Activated gamma-delta T cell treated with Interleukin-2 at 50 U/mL for 16 hours (primary cell): Measurements from ENCODE around the gene CMTM1.
A peak's percentile ranks its signal among the peaks of the same experiment; 100 is the strongest.

Source experiments
- DNase-seq: peaks from one replicate; pipeline ENCODE4 v3.0.0-alpha.2; 2020

Gene CMTM1

DNA sequence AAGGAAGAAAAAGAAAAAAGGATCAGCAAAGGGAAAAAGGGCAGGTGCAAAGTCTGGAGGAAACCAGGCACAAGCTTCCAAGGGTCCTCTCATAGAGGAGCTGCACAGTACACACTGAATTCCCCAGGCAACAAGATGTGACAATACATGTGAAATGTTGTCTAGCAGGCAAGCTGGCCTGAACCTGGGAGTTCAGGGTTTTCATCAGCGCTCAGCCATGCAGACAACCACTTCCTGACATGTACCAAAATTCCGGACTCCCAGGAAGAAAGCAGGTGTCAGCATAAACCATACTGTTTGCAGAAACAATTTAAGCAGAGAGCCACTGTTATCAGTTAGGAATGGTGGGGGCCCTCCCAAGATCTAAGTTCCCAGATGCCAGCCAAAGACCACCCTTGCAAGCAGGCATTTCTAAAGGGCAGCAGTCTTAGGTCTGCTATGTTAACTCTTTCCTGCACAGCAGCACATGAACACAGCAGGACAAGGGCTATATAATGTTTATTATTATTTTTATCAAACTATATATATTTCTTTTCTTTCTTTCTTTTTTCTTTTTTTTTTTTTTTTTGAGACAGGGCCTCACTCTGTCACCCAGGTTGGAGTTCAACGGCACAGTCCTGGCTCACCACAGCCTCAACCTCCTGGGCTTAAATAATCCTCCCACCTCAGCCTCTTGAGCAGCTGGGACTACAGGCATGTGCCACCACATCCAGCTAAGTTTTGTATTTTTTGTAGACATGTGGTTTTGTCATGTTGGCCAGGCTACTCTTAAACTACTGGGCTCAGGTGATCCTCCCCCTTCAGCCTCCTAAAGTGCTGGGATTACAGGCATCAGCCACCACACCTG, 26.4 kb upstream of the CMTM1 start:
- DNase-seq, result no peak

DNA sequence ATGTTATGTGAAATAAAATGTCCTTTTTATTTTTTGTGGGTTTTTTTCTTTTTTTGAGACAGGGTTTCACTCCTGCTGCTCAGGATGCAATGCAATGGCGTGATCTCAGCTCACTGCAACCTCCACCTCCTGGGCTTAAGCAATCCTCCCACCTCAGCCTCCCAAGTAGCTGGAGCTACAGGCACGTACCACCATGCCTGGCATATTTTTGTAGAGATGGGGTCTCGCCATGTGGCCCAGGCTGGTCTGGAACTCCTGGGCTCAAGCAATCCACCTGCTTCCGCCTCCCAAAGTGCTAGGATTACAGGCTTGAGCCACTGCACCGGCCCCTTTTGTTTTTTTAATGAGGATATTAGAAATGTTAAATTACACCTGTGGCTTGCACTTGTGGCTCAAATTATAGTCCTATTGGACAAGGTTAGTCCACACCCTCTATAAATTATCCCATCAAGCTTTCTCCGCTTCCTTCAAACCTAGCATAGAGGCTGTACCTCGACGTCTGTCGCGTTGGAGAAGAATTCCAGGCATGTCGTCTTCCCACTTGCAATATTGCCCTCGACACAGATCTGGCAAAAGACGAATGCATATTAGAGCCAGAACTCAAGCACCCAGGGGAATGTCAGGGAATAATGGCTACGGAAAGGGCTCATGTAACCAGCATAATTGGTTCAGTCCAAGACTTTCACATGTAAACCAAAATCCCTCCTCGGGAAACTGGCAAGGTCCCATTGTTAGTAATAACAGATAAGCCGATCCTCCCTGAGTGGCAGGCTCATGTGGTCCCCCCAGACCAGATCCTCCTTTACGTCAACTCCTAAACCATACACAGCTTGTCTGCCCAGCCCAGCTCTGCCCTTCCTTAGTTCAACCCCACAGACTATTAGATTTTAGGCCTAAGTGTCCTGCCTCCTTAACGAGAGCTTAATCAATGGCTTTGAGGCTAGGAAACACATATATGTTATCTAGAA, 24.6 kb upstream of the CMTM1 start:
- no peak for DNase-seq

DNA sequence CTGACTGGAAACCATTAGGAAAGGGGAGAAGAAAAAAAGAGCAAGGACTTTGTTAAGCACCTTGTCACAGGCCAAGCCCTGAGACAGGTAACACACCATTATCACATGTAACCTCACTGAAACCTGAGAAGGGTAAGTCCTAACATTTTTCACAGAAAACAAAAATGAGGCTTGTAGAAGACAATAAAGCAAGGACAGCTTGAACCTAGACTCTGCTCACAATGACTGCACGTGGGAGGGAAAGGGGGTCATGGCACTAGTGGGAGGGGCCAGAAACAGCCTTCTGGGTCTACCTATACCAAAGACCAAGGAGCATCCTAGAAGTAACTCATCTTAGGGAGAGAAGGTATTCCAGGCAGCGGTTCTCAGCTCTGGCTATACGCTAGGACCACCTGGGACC, 23.8 kb upstream of the CMTM1 start:
- no peak for DNase-seq

DNA sequence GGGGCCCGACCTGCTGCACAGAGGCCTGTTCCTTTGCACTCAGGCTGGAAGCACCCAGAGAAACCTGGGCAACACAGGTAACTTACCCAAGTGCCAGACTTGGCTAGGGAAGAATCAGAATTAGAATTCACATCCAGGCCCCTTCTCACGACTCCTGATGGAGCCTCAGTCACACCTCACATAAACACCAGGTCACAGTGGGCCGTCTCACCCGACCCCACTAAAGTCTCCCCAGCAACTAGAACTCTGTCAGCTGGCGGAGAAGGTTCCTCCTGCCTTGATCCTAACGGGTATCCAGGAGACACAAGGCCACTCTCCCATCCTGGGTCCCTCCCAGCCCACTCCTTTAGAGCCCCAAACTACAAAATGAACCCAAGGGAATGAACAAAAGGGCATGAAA, 22.7 kb upstream of the CMTM1 start:
- no peak for DNase-seq

DNA sequence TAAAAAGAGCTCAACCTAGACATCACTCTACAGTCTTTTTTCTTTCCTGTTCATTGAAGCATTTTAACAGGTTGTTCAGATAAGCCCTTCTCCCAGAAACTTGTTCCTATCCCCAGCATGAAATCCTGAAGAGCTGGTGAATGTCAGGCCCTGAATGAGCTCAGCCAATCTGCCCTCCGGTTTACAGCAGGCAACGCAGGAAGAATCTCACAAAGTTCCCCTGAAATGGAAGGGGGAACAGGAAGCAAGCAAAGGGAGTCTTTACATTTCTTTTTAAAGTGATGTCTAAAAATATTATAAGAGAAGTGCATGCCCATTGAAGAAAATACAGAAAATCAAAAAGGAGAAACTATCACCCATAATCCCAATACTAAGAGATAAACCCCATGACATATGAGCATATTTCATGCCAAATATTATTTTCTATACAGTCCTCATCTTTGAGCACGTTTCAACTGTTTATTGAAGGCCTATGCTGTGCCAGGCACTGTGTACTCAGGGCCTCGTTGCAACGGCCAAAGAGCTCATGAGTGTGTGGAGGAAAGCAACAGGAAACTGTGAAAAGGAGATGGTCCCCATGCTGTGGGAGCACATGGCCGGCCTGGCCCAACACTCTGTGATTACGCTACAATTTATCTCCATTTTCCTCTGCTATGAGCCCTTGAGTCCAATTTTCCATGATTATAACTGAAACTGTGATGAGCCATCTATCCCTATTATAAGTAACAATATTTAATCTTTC, 22.1 kb upstream of the CMTM1 start:
- no peak for DNase-seq

DNA sequence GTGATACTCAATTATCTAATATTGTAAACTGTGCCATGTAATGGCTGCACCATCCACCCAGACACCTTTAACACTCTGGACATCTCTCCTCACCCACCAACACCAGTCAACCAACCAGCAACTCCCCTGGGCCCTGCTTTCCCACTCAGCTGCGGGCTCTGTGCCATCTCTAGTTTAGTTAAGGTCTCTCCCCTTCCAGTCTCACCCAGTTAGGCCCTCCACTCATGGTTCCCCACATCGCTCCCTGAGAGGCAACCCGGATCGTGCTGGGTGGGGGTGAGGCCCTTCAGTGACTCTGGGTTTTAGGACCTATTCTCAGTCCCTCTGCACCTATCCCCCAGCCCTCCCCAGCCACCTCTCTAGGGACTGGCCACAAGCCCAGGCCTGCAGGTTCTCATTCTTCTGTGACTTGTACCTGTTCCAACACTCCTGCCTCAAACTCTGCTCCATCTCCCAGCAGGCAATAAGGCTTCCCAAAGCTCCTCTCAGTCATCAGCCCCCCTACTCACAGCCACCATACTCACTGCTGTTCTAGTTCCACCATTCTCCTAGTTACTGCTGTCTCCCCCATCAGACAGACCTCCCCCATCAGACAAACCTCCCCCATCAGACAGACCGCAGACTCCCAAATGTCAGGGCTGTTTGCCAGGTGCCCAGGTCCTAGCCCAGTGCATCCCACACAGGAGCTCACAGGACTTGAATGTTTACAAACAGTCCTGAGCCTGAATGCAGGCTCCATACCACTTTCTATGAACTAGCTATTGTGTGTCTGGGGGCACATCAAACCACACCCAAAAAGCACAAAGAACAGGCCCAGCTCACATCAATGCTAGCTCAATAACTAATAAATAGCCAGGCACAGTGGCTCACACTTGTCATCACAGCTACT, 18.9 kb upstream of the CMTM1 start:
- DNase-seq, result no peak

DNA sequence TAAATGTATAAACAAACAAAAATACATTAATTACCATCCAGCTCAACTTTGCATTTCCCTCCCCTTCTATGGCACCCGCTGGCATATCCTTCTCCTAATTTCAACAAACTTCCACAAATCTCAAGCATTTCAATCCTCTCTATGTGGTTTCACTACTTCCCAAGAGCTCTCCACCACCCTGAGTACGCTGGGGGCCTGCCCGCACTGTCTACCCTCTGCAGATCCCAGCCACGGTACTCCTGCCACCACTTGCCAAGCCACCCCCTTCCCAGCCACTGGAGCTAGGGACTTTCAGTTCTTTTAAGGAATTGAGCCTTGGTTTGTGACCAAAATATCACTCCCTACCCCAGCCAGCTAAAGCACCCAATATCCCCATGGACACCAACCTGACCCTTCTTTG, 18.2 kb upstream of the CMTM1 start:
- no peak for DNase-seq

DNA sequence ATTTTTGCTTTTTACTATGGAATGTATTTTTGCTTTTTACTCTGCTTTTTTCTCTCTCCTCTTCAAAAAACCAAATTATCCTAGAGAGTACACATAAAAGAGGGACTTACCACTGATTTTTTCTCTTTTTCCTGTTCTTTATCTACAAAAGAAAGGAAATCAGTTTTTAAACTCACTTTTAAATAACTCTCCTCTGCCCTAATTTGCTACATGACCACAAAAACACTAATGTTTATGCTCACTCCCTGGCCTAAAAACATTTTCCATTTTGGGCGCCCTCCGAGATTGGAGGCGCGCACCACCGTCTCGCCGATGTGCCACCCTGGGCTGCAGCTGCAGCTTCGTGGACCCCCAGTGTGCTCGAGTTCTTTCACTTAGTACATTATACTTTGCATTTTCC, 17.4 kb upstream of the CMTM1 start:
- no peak for DNase-seq

DNA sequence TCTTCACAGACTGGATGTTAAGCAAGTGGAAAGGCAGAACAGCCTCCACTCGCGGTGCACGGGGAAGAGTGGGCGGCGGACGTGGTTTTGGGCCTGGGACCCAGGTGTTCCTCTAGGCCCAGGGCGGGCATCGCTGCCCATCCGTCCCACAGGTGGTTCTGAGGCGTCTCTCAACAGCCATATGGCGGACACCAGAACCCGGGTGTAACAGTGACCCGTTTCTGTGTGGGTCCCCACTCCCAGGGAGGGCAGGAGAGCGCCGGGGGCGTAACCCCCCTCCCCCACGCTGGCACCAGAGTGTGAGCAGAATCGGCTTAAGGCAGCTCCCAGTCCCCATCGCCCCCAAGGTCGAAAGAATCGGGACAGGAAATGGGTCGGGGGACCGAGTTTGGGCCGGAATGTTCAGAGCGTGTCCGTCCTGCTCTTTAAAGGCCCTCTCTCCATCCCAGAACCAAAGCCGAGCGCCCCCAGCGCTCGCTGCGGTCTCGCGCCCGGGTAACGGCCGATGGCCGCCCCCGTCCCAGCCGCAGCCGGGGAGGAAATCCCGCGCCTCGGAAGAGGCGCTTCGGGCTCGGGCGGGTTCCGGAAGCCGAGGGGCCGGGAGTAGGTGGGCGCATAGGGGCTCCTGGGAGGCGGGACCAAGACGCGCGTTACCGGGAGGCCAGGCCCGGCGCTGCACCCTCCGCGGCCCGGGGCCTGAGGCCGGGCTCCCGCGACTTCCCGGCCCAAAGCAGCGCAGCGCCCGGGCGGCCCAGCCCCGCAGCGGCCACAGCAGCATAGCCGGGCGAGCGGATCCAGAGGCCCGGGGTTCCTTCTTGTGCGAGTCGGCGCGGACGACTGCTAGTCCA, 16.7 kb upstream of the CMTM1 start, which contains the start of gene TK2:
TK2 (minus strand) TSS at position 839 of the 848 bp plus-strand sequence; CDS start at position 778, 61 bp downstream.
- DNase-seq, result peak; percentile 46

DNA sequence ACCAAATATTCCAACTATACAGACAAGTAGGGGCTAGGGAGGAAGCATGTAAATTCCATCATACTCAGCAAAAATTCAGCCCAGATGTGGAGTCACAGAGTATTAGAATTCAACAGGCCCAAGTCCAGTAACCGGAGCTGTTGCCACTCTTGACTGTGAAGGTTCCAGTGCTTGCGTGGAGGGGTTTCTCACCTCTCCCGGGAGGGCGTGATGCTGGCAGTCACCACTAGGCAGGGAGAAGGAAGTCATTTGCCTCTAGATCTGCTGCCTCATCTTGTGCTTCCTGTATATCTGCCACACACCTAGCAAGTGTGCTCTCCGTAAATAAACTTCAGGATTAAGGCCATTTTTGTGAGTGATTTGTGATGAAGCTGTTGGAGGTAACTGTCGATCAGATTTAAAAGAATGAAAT, 14.9 kb upstream of the CMTM1 start:
- DNase-seq, result peak; percentile 54

DNA sequence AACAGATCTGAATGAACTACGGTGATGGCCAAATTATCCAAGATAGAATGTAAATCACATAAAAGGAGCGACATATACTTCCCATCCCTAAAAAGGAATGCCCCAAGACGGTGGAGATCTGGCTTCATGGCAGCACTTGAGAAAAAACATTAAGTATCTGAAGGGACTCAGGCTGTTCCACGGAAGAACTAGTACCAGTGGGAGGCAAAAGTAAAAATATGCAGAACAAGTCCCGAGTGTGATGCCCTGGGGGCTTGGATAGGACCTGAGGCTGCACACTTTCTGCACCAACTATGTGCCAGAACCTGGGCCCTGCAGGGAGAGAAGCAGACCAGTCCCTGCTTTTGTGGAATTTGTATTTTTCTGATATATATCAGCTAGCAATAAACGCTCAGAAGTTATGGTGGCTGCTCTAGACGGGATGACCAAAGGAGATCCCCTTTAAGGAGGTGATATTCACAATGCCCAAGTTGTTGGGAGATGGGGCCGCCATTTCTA, 14.4 kb upstream of the CMTM1 start:
- no peak for DNase-seq

DNA sequence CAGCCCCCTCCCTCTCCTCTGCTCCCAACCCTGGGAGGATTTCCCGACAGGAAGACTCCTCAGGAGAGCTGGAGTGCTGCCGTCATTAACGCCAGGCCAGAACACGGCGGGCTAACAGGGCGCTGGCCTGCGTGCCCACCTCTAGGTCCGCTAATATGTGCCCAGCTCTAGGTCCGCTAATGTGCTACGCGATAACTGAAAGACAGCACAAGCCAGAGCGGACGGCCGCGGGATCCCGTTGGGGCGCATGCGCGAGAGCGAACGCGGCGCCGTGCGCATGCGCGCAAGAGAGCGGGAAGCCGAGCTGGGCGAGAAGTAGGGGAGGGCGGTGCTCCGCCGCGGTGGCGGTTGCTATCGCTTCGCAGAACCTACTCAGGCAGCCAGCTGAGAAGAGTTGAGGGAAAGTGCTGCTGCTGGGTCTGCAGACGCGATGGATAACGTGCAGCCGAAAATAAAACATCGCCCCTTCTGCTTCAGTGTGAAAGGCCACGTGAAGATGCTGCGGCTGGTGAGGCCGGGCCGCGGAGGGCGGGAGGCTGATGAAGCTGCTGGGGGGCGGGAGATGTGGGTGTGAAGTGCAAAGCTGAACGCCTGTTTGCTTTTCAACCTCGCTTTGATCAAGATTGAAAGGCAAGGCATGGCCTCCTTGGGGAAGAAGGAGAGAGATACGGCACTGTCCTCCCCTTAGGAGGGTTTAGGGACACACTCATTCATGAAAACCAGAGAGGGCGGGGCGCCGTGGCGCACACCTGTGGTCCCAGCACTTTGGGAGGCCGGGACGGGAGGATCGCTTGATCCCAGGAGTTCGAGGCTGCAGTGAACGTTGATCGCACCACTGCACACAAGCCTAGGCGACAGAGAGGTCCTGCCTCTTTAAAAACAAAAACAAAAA, 13.7 kb upstream of the CMTM1 start, which contains the start of gene CKLF:
CKLF (plus strand) TSS at position 291 of the 892 bp plus-strand sequence; CDS start at position 431, 140 bp downstream.
- DNase-seq, result peak; percentile 87

DNA sequence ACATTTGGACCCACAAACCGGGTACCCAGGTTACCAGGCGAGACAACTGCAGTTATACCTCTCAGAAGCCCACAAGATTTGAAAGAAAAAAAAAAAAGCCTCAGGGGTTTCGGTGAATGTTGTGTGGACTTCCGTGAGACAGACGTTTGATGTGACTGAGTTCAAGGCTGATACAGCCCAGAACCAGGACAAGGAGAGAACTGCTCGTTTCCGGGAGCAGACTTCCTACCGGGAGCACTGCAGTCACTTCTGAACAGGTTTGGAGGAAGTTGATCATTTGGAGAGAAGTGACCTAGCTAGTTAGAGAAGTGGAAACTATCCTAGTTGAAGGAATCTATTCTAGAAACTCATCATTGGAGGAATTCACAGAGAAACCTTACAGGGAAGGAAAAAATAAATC, 13.0 kb upstream of the CMTM1 start:
- no peak for DNase-seq

DNA sequence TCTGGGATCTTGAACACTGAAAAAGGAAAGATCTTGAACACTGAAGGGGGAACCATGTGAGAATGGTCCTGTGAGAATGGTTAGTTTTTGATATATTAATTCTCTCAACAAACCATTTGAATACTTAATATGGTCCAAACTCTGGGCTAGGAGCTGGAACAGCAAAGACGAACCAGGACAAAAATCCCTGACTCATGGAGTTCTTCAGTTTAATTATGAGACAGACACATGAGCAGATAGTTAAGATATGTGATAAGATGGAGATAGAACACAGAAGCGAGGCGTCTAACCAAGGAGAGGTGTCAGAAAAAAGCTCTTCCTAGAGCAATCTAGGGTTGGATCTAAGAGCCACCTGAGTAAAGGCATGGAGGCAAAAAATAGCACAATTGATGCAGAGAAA, 12.2 kb upstream of the CMTM1 start:
- DNase-seq, result no peak

DNA sequence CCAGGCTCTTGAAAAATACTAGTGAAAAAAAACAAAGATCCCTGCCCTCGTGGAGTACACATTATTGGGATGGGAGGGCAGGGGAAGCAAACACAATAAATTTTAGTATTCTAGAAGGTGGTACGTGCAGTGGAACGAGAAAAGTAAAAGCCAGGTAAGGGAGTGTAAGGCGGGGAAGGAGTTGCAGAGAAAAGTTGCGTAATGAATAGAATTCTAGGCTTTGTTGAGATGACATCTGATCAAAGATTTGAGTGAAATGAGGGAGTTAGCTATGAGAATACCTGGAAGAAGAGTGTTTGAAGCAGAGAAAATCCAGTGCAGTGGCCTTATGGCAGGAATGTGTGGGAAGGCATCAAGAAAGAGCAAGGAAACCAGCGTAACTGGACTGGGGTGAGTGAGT, 11.7 kb upstream of the CMTM1 start:
- no peak for DNase-seq

DNA sequence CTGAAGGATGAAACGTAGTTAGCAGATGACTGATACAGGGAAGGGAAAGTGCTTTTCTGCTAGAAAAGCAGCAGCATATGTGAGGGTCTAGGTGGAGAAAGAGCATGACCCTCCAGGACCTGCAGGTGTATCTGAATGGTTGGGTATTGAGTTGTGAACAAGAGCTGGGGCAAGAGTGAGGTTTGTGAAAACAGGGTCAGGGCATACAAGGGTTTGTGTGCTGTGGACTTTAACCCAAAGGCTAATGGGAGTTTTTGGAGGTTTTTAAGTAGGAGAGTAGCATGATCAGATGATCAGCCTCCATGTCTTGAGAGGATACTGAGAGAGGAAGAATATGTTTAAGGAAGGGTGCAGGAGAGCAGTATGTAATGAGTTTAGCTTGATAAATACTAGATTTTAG, 6.1 kb upstream of the CMTM1 start:
- DNase-seq, result no peak

DNA sequence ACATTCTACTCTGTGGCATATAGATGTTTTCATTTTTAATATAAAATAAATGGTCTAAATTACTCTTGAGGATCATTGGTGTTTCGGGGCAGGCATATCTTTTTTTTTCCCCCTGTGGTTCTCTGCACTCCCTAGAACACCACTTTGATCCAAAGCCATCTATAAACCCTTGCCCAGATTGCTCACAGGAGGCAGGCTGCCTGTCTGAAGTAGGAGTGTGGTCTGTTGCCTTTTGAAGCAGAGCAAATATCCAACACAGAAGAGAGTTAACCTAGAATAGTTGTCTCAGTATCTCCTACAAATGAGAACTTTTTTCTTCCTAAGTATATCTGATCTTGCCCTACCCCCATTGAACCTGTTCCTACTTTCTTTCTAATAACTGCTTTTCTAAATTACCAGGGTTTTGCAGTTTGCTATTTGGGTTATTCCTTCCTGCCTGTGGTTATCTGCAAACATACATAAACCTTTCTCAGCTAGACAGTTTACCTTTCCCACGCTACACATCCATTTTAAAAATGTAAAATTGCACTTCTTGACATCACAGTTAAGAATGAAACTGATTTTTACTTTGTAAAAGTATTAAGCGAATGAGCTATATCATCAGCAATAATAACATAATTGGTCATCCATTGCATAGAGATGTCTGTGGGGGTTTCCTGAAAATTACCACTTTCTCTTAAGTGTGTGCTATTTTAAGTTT, 4.7 kb upstream of the CMTM1 start:
- no peak for DNase-seq

DNA sequence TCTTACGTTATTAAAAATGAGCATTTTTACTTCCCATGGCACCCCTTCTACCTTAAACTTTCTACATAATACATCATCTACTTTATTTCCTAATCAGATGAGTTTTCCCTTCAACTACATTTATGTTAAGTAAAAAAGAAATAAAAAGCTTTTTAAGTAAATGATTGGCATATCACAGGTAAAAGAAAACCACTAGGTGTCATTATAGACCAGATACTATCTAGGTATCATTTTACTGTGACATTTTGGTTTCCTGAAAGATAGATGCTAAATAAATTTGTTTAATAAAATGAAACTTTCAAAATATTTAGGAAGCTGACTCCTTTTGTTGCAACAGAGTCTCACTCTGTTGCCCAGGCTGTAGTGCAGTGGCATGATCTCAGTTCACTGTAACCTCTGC, 3.8 kb upstream of the CMTM1 start:
- no peak for DNase-seq

DNA sequence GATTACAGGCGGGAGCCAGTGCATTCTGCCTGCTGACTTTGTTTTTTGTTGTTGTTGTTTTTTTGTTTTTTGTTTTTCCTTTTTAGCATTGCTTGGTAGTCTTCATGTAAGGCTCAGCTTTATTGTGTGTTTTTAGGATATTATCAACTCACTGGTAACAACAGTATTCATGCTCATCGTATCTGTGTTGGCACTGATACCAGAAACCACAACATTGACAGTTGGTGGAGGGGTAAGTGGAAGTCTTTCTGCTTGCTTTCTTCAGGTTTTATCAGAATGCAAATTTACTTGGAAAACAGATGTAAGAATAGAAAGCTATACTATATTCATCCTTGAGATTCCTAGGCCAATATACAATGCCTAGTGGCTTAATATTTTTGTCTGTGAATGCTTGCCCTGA, 3.3 kb upstream of the CMTM1 start:
- DNase-seq, result no peak
